IMR-90 (cell line): ENCODE data around the gene RTKN. TPM values are rescaled to one million over a fixed set of nuclear protein-coding genes. Genes with fewer than 3 reads are reported as not detected.

Experiments
- ATAC-seq: fragments of 200-7000 bp; cut with Tn5 transposase; 2 replicates; pipeline ENCODE4 v1.9.1; 2020; ENCODE audit warnings: low read depth, mild to moderate bottlenecking, moderate library complexity
- BruUV-seq: library from RNA; stranded (reverse); fragments of 400-500 nt; replicated peaks from 2 replicates; lab custom pipeline; 2021; lab: Mats Ljungman, UMichigan
- CTCF ChIA-PET: fragments of 300-600 bp; formaldehyde crosslinking; extraction: SDS; loops from one replicate; lab custom pipeline; 2021; ENCODE audit warnings: antibody characterized with exemption; lab: Yijun Ruan, JAX
- POLR2A ChIA-PET: fragments of 300-600 bp; sonication (Branson Sonifier 250); formaldehyde crosslinking; loops from one replicate; lab custom pipeline; 2022; ENCODE audit warnings: antibody characterized with exemption; ENCODE audit not compliant: unreplicated experiment; lab: Charles Lee
- DNase-seq: peaks from one replicate; pipeline ENCODE4 v3.0.0; 2013
- H2AFZ ChIP-seq: replicated peaks from 2 replicates; pipeline ENCODE3; 2013; ENCODE audit warnings: low read length, mild to moderate bottlenecking; ENCODE audit not compliant: poor library complexity
- H2AK5ac ChIP-seq: 2 replicates; pipeline ENCODE4 v1.6.1; 2013; ENCODE audit warnings: low read depth, low read length, inconsistent platforms
- H2AK9ac ChIP-seq: replicated peaks from 2 replicates; pipeline ENCODE3; 2013; ENCODE audit warnings: mild to moderate bottlenecking, low read depth, low read length, moderate library complexity; ENCODE audit not compliant: poor library complexity
- H2BK120ac ChIP-seq: 2 replicates; pipeline ENCODE4 v1.6.1; 2013; ENCODE audit warnings: low read depth, low read length, inconsistent platforms
- H2BK15ac ChIP-seq: 3 replicates; pipeline ENCODE4 v1.6.1; 2013; ENCODE audit warnings: low read depth, low read length, inconsistent platforms
- H2BK20ac ChIP-seq: 2 replicates; pipeline ENCODE4 v1.6.1; 2013; ENCODE audit warnings: low read depth, mild to moderate bottlenecking, inconsistent platforms, low read length, moderate library complexity
- H2BK5ac ChIP-seq: 2 replicates; pipeline ENCODE4 v1.6.1; 2013; ENCODE audit warnings: mild to moderate bottlenecking, low read depth, low read length, inconsistent platforms; ENCODE audit not compliant: poor library complexity, severe bottlenecking
- H3K14ac ChIP-seq: replicated peaks from 2 replicates; pipeline ENCODE4 v1.6.1; 2013; ENCODE audit warnings: low read depth, low read length, inconsistent platforms
- H3K18ac ChIP-seq: 2 replicates; pipeline ENCODE4 v1.6.1; 2013; ENCODE audit warnings: low read depth, low read length, control low read depth
- H3K23ac ChIP-seq: 2 replicates; pipeline ENCODE4 v1.6.1; 2013; ENCODE audit warnings: low read depth, low read length, inconsistent platforms
- H3K27ac ChIP-seq: 2 replicates; pipeline ENCODE4 v1.5.1; 2013; ENCODE audit warnings: mild to moderate bottlenecking, control low read depth, low read length; ENCODE audit not compliant: insufficient read depth
- H3K27me3 ChIP-seq: 2 replicates; pipeline ENCODE4 v1.6.1; 2013; ENCODE audit warnings: low read length; ENCODE audit not compliant: control insufficient read depth, insufficient read depth
- H3K36me3 ChIP-seq: 2 replicates; pipeline ENCODE4 v1.6.1; 2013; ENCODE audit warnings: low read length, mixed read lengths; ENCODE audit not compliant: control insufficient read depth, insufficient read depth
- H3K4ac ChIP-seq: 2 replicates; pipeline ENCODE4 v1.6.1; 2013; ENCODE audit warnings: low read depth, low read length, inconsistent platforms
- H3K4me1 ChIP-seq: 2 replicates; pipeline ENCODE4 v1.6.1; 2013; ENCODE audit warnings: low read length, mixed read lengths; ENCODE audit not compliant: control insufficient read depth, insufficient read depth
- H3K4me2 ChIP-seq: 2 replicates; pipeline ENCODE4 v1.6.1; 2013; ENCODE audit warnings: low read depth, mild to moderate bottlenecking, control low read depth, low read length, moderate library complexity
- H3K4me3 ChIP-seq: 2 replicates; pipeline ENCODE4 v1.5.1; 2013; ENCODE audit warnings: low read depth, mild to moderate bottlenecking, control low read depth, low read length, moderate library complexity; ENCODE audit not compliant: insufficient read depth
- H3K56ac ChIP-seq: 2 replicates; pipeline ENCODE4 v1.6.1; 2013; ENCODE audit warnings: low read length, inconsistent platforms; ENCODE audit not compliant: insufficient read depth; ENCODE audit errors: extremely low read depth
- H3K79me1 ChIP-seq, 2 experiments: 2 replicates each; pipeline ENCODE4 v1.6.1; 2013; ENCODE audit warnings: low read length in 2 of 2, inconsistent platforms in 1 of 2, low read depth in 1 of 2
- H3K9ac ChIP-seq: 2 replicates; pipeline ENCODE4 v1.6.1; 2013; ENCODE audit warnings: low read depth, low read length, control low read depth
- H3K9me1 ChIP-seq: 2 replicates; pipeline ENCODE4 v1.6.1; 2013; ENCODE audit warnings: low read length, inconsistent platforms; ENCODE audit not compliant: insufficient read depth
- H3K9me3 ChIP-seq: 2 replicates; pipeline ENCODE4 v1.6.1; 2013; ENCODE audit warnings: low read length; ENCODE audit not compliant: control insufficient read depth, insufficient read depth
- H4K20me1 ChIP-seq: 2 replicates; pipeline ENCODE4 v1.6.1; 2013; ENCODE audit warnings: low read length, inconsistent platforms; ENCODE audit not compliant: insufficient read depth
- H4K5ac ChIP-seq: 2 replicates; pipeline ENCODE4 v1.6.1; 2013; ENCODE audit warnings: mild to moderate bottlenecking, low read depth, low read length, control low read depth
- H4K8ac ChIP-seq, 2 experiments: 2 replicates each; pipeline ENCODE4 v1.6.1; 2013; ENCODE audit warnings: low read depth in 2 of 2, low read length in 2 of 2, control low read depth in 1 of 2, inconsistent platforms in 1 of 2
- H4K91ac ChIP-seq: 2 replicates; pipeline ENCODE4 v1.6.1; 2013; ENCODE audit warnings: low read depth, low read length, inconsistent platforms; ENCODE audit not compliant: insufficient read depth
- BHLHE40 ChIP-seq: fragments of 150-350 bp; IDR thresholded peaks from 2 replicates; pipeline ENCODE4 v1.6.1; 2016; ENCODE audit warnings: mild to moderate bottlenecking, low read depth, low read length
- CHD1 ChIP-seq: IDR thresholded peaks from 2 replicates; pipeline ENCODE4 v1.6.1; 2012; ENCODE audit warnings: low read depth, low read length, improper control_type of control experiment
- FOS ChIP-seq: fragments of 150-350 bp; IDR thresholded peaks from 2 replicates; pipeline ENCODE4 v1.6.1; 2016; ENCODE audit warnings: low read depth, low read length
- MAFK ChIP-seq: IDR thresholded peaks from 2 replicates; pipeline ENCODE4 v1.6.1; 2012; ENCODE audit warnings: low read depth, low read length, improper control_type of control experiment
- MAZ ChIP-seq: IDR thresholded peaks from 2 replicates; pipeline ENCODE4 v1.6.1; 2012; ENCODE audit warnings: low read depth, mild to moderate bottlenecking, low read length, improper control_type of control experiment, moderate library complexity, borderline replicate concordance
- POLR2A ChIP-seq: IDR thresholded peaks from 2 replicates; pipeline ENCODE4 v1.6.1; 2012; ENCODE audit warnings: mild to moderate bottlenecking, low read depth, low read length
- RAD21 ChIP-seq: IDR thresholded peaks from 2 replicates; pipeline ENCODE4 v1.6.1; 2012; ENCODE audit warnings: low read length, improper control_type of control experiment
- RCOR1 ChIP-seq: IDR thresholded peaks from 2 replicates; pipeline ENCODE4 v1.6.1; 2012; ENCODE audit warnings: mild to moderate bottlenecking, low read length, improper control_type of control experiment; ENCODE audit not compliant: insufficient replicate concordance
- USF2 ChIP-seq: fragments of 150-350 bp; IDR thresholded peaks from 2 replicates; pipeline ENCODE4 v1.6.1; 2017; ENCODE audit warnings: mild to moderate bottlenecking, antibody characterized with exemption, low read length, low read depth
- WGBS, 2 experiments: methylation state at CpG; one replicate each; pipeline versions ENCODE4 v1.1.5 to v1.1.7; 2013; ENCODE audit warnings: missing lambda C conversion rate in 2 of 2; ENCODE audit not compliant: insufficient read length in 1 of 2; ENCODE audit errors: extremely low coverage in 2 of 2; 5-methylcytosine and 5-hydroxymethylcytosine counted together
- dilution Hi-C: fragments of 300-500 bp; cut with HindIII; formaldehyde crosslinking; loops from one replicate; pipeline ENCODE4 v1.14.3; 2018; ENCODE audit warnings: low sequenced_read_pairs; ENCODE audit not compliant: unreplicated experiment
- in situ Hi-C: fragments of 300-500 bp; cut with MboI; formaldehyde crosslinking; loops from 3 replicates; pipeline ENCODE4 v1.14.3; 2019; ENCODE audit warnings: low sequenced_read_pairs, inconsistent platforms, mixed read lengths
- intact Hi-C: fragments of 100-400 bp; cut with micrococcal nuclease; formaldehyde crosslinking; loops from 2 replicates; pipeline ENCODE4 v1.10.0; 2022
- polyA plus RNA-seq, 3 experiments: library from polyadenylated mRNA; depleted of rRNA; stranded (reverse); fragments of >200 nt; gene quantifications; 2 replicates each; pipeline ENCODE4 v1.2.3, GENCODE V29; 2012; ENCODE audit warnings: low replicate concordance in 1 of 3
- total RNA-seq: library from RNA; depleted of rRNA; stranded (reverse); fragments of >200 nt; gene quantifications from 2 replicates; pipeline ENCODE4 v1.2.3, GENCODE V29; 2012

RTKN gene
- total and polyA plus RNA-seq, 2 of the 4 experiments (the other 2 are of a cell fraction): 11.1 to 19.7 TPM

GRCh38 chr2:74441170-74441689 lies 507 bp downstream of the RTKN start:
- dilution Hi-C loops: no loop called here

More at GRCh38 chr2:74441170-74441689, 507 bp downstream of the RTKN start:
- intact Hi-C loops: no loop called here
- no peak overlapping the region for H2BK15ac ChIP-seq
- 0 out of 2 replicates have a peak overlapping the region, but pooled peaks have one; percentile 73 for H4K91ac ChIP-seq
- H3K9ac ChIP-seq: no peak overlapping the region
- peaks cover 21% of the 10 kb centered on the region for H3K9me1 ChIP-seq
- H3K56ac ChIP-seq: no peak overlapping the region
- H4K8ac ChIP-seq: peak overlapping the region; percentile 87 to 98; a peak in 2 of 4 replicates
- ChIA-PET POLR2A (no interaction called here), CTCF (no interaction called here)
- no TSS peak for BruUV-seq
- no peak overlapping the region for H2BK120ac ChIP-seq
- H3K27ac ChIP-seq: no peak overlapping the region
- H4K5ac ChIP-seq: peak overlapping the region; percentile 86
- H3K14ac ChIP-seq: peak overlapping the region; percentile 66; the same call in 1 of the 2 replicates
- H3K9me3 ChIP-seq: no peaks in the 10 kb centered on the region
- H4K20me1 ChIP-seq: 0 out of 2 replicates have a peak, but pooled peaks cover 3% of the 10 kb centered on the region
- no peak overlapping the region for H2BK20ac ChIP-seq
- no peak overlapping the region for H3K18ac ChIP-seq
- in situ Hi-C loops: no loop called here
- TF ChIP-seq CHD1 (no peak), RCOR1 (no peak), MAFK (no peak), POLR2A (no peak), BHLHE40 (no peak), RAD21 (no peak), FOS (no peak), MAZ (no peak), USF2 (no peak)
- H3K23ac ChIP-seq: no peak overlapping the region
- ATAC-seq (no peak), DNase-seq (no peak)
- no peak overlapping the region for H3K4me3 ChIP-seq
- peaks cover 5% of the 10 kb centered on the region; the same call in 1 of the 2 replicates for H3K27me3 ChIP-seq
- no peak overlapping the region for H3K4ac ChIP-seq
- peak overlapping the region; percentile 81 for H2AK9ac ChIP-seq
- no peak overlapping the region for H2BK5ac ChIP-seq
- H3K4me1 ChIP-seq: peaks cover 23% of the 10 kb centered on the region
- no peaks in the 10 kb centered on the region for H3K36me3 ChIP-seq
- H3K4me2 ChIP-seq: no peak overlapping the region
- 61% methylated on average over 11 of the region's 33 CpGs; no CpG with 5 or more reads in 1 of the 2 experiments for WGBS, 2 experiments
- no peak overlapping the region for H2AK5ac ChIP-seq
- H2AFZ ChIP-seq: peak overlapping the region; percentile 94
- peaks cover 18 to 36% of the 10 kb centered on the region in 2 experiments for H3K79me1 ChIP-seq
